ENCODE data around the gene ANTKMT.

Gene ANTKMT

GRCh38 chr16:715477-716199, 5.3 kb upstream of the ANTKMT start:
- no peak for TF ChIP-seq JUND (IDR thresholded peaks at IDR 0.05; ENCODE audit: low read depth)
- in situ Hi-C loops (cut with HindIII; ENCODE audit: low pct_unique_long_range_greater_than_20kb, low sequenced_read_pairs), result loop anchor here (25.0 kb wide), 1 partner anchor 272 kb away; the partner anchor contains the start of gene SOX8
- no peak for DNase-seq (ENCODE audit: low read depth in 1 of 2, low spot score in 1 of 2)

GRCh38 chr16:716200-716568, 4.8 kb upstream of the ANTKMT start:
- DNase-seq (ENCODE audit: low read depth in 1 of 2, low spot score in 1 of 2), result peak in 1 of 2 experiments; percentile 78
- in situ Hi-C loops (cut with HindIII; ENCODE audit: low pct_unique_long_range_greater_than_20kb, low sequenced_read_pairs), result loop anchor here (25.0 kb wide), 1 partner anchor 271 kb away; the partner anchor contains the start of gene SOX8
- TF ChIP-seq JUND (IDR thresholded peaks at IDR 0.05; ENCODE audit: low read depth), result no peak

- in situ Hi-C loops (cut with HindIII; ENCODE audit: low pct_unique_long_range_greater_than_20kb, low sequenced_read_pairs), result loop anchor here (25.0 kb wide), 1 partner anchor 270 kb away; the partner anchor contains the start of gene SOX8
- TF ChIP-seq JUND (IDR thresholded peaks at IDR 0.05; ENCODE audit: low read depth), result no peak
- DNase-seq (ENCODE audit: low read depth in 1 of 2, low spot score in 1 of 2), result no peak
Measured at GRCh38 chr16:716768-717325, 4.1 kb upstream of the ANTKMT start.

GRCh38 chr16:717450-718245, 3.3 kb upstream of the ANTKMT start:
- DNase-seq (ENCODE audit: low read depth in 1 of 2, low spot score in 1 of 2), result no peak
- in situ Hi-C loops (cut with HindIII; ENCODE audit: low pct_unique_long_range_greater_than_20kb, low sequenced_read_pairs), result loop anchor here (25.0 kb wide), 1 partner anchor 270 kb away; the partner anchor contains the start of gene SOX8
- no peak for TF ChIP-seq JUND (IDR thresholded peaks at IDR 0.05; ENCODE audit: low read depth)

- in situ Hi-C loops (cut with HindIII; ENCODE audit: low pct_unique_long_range_greater_than_20kb, low sequenced_read_pairs), result loop anchor here (25.0 kb wide), 1 partner anchor 269 kb away; the partner anchor contains the start of gene SOX8
- TF ChIP-seq JUND (IDR thresholded peaks at IDR 0.05; ENCODE audit: low read depth), result no peak
- no peak for DNase-seq (ENCODE audit: low read depth in 1 of 2, low spot score in 1 of 2)
Measured at GRCh38 chr16:718389-718788, 2.6 kb upstream of the ANTKMT start.

GRCh38 chr16:718922-719321, 2.0 kb upstream of the ANTKMT start:
- in situ Hi-C loops (cut with HindIII; ENCODE audit: low pct_unique_long_range_greater_than_20kb, low sequenced_read_pairs), result loop anchor here (25.0 kb wide), 1 partner anchor 268 kb away; the partner anchor contains the start of gene SOX8
- no peak for TF ChIP-seq JUND (IDR thresholded peaks at IDR 0.05; ENCODE audit: low read depth)
- no peak for DNase-seq (ENCODE audit: low read depth in 1 of 2, low spot score in 1 of 2)

- DNase-seq (ENCODE audit: low read depth in 1 of 2, low spot score in 1 of 2), result peak; percentile 74
- TF ChIP-seq JUND (IDR thresholded peaks at IDR 0.05; ENCODE audit: low read depth), result no peak
- in situ Hi-C loops (cut with HindIII; ENCODE audit: low pct_unique_long_range_greater_than_20kb, low sequenced_read_pairs), result loop anchor here (25.0 kb wide), 1 partner anchor 267 kb away; the partner anchor contains the start of gene SOX8
Measured at GRCh38 chr16:719815-720446, 1.0 kb upstream of the ANTKMT start.

GRCh38 chr16:720447-720989, 428 bp upstream of the ANTKMT start:
- no peak for TF ChIP-seq JUND (IDR thresholded peaks at IDR 0.05; ENCODE audit: low read depth)
- peak; percentile 53 to 77 for DNase-seq (ENCODE audit: low read depth in 1 of 2, low spot score in 1 of 2)
- in situ Hi-C loops (cut with HindIII; ENCODE audit: low pct_unique_long_range_greater_than_20kb, low sequenced_read_pairs), result loop anchor here (25.0 kb wide), 1 partner anchor 267 kb away; the partner anchor contains the start of gene SOX8

- in situ Hi-C loops (cut with HindIII; ENCODE audit: low pct_unique_long_range_greater_than_20kb, low sequenced_read_pairs), result loop anchor here (25.0 kb wide), 1 partner anchor 265 kb away; the partner anchor contains the start of gene SOX8
- no peak for DNase-seq (ENCODE audit: low read depth in 1 of 2, low spot score in 1 of 2)
- TF ChIP-seq JUND (IDR thresholded peaks at IDR 0.05; ENCODE audit: low read depth), result no peak
Measured at GRCh38 chr16:721765-722540, 1.0 kb downstream of the ANTKMT start.

- no peak for TF ChIP-seq JUND (IDR thresholded peaks at IDR 0.05; ENCODE audit: low read depth)
- in situ Hi-C loops (cut with HindIII; ENCODE audit: low pct_unique_long_range_greater_than_20kb, low sequenced_read_pairs), result loop anchor here (25.0 kb wide), 1 partner anchor 264 kb away; the partner anchor contains the start of gene SOX8
Measured at GRCh38 chr16:722835-723633, 2.1 kb downstream of the ANTKMT start.

More at GRCh38 chr16:722835-723633, 2.1 kb downstream of the ANTKMT start:
- DNase-seq (ENCODE audit: low read depth in 1 of 2, low spot score in 1 of 2), result no peak

Data from T47D (cell line).